Astrocyte (in vitro differentiated cells and primary cell): ENCODE measurements around the gene ZSCAN22. TPM values are rescaled to one million over a fixed set of nuclear protein-coding genes. Genes with fewer than 3 reads are reported as not detected.

Source experiments
- DNase-seq: peaks from one replicate; pipeline ENCODE4 v3.0.0-alpha.2; 2010; ENCODE audit warnings: low read depth
- FAIRE-seq: peaks from 2 replicates; lab custom pipeline; 2011; peaks lifted over from hg19 to GRCh38; lab: Jason Lieb, UNC
- H2AFZ ChIP-seq: 2 replicates; pipeline ENCODE4 v1.6.0; 2012; ENCODE audit warnings: low read depth, low read length, inconsistent platforms
- H3K27ac ChIP-seq: 2 replicates; pipeline ENCODE4 v1.5.1; 2011; ENCODE audit warnings: low read depth, low read length, inconsistent platforms
- H3K27me3 ChIP-seq: 2 replicates; pipeline ENCODE4 v1.6.0; 2011; ENCODE audit warnings: low read length, inconsistent platforms; ENCODE audit not compliant: insufficient read depth
- H3K36me3 ChIP-seq: 2 replicates; pipeline ENCODE4 v1.5.1; 2011; ENCODE audit warnings: low read length, inconsistent platforms; ENCODE audit not compliant: insufficient read depth
- H3K4me1 ChIP-seq: 2 replicates; pipeline ENCODE4 v1.5.1; 2011; ENCODE audit warnings: low read length, inconsistent platforms; ENCODE audit not compliant: insufficient read depth
- H3K4me2 ChIP-seq: 2 replicates; pipeline ENCODE4 v1.6.0; 2012; ENCODE audit warnings: low read length, inconsistent platforms
- H3K4me3 ChIP-seq: 2 replicates; pipeline ENCODE4 v1.5.1; 2011; ENCODE audit warnings: low read depth, mild to moderate bottlenecking, low read length, inconsistent platforms; ENCODE audit not compliant: insufficient read depth
- H3K79me2 ChIP-seq: 2 replicates; pipeline ENCODE4 v1.6.0; 2012; ENCODE audit warnings: mild to moderate bottlenecking, low read length, inconsistent platforms; ENCODE audit not compliant: insufficient read depth
- H3K9ac ChIP-seq: 2 replicates; pipeline ENCODE4 v1.6.0; 2012; ENCODE audit warnings: mild to moderate bottlenecking, low read length, inconsistent platforms
- H3K9me3 ChIP-seq: 2 replicates; pipeline ENCODE4 v1.5.1; 2012; ENCODE audit warnings: low read depth, mild to moderate bottlenecking, low read length, inconsistent platforms; ENCODE audit not compliant: insufficient read depth
- H4K20me1 ChIP-seq: 2 replicates; pipeline ENCODE4 v1.6.0; 2012; ENCODE audit warnings: low read length, inconsistent platforms; ENCODE audit not compliant: insufficient read depth
- H3K27ac Mint-ChIP-seq: one replicate; pipeline ENCODE4 v1.8.0; 2021; ENCODE audit warnings: mild to moderate bottlenecking, mixed read lengths; ENCODE audit not compliant: unreplicated experiment
- H3K27me3 Mint-ChIP-seq: one replicate; pipeline ENCODE4 v1.8.0; 2021; ENCODE audit warnings: low read depth, mixed read lengths; ENCODE audit not compliant: unreplicated experiment
- H3K36me3 Mint-ChIP-seq: one replicate; pipeline ENCODE4 v1.8.0; 2021; ENCODE audit warnings: low read depth, mixed read lengths; ENCODE audit not compliant: unreplicated experiment
- H3K4me1 Mint-ChIP-seq: one replicate; pipeline ENCODE4 v1.8.0; 2021; ENCODE audit warnings: low read depth, mixed read lengths; ENCODE audit not compliant: unreplicated experiment
- H3K4me3 Mint-ChIP-seq: one replicate; pipeline ENCODE4 v1.8.0; 2021; ENCODE audit warnings: mild to moderate bottlenecking, moderate library complexity, mixed read lengths; ENCODE audit not compliant: unreplicated experiment
- H3K9me3 Mint-ChIP-seq: one replicate; pipeline ENCODE4 v1.8.0; 2021; ENCODE audit warnings: mild to moderate bottlenecking, mixed read lengths; ENCODE audit not compliant: unreplicated experiment
- CTCF ChIP-seq: IDR thresholded peaks from 2 replicates; pipeline ENCODE4 v1.5.1; 2011; ENCODE audit warnings: low read depth, mild to moderate bottlenecking, inconsistent platforms, low read length, moderate library complexity; ENCODE audit not compliant: insufficient read depth
- EZH2 ChIP-seq: IDR thresholded peaks from 2 replicates; pipeline ENCODE4 v1.6.1; 2012; ENCODE audit warnings: mild to moderate bottlenecking, low read length, inconsistent platforms; ENCODE audit not compliant: insufficient read depth
- total RNA-seq: library from RNA; stranded (reverse); gene quantifications from 2 replicates; pipeline ENCODE4 v1.2.1, GENCODE V29; 2021

The ZSCAN22 gene
- total RNA-seq, 1 donor from 2014 or later, result 3.1 TPM

- no peak for FAIRE-seq
- Mint-ChIP-seq H3K4me3 (no peak overlapping the region), H3K27me3 (no peaks in the 10 kb centered on the region), H3K27ac (no peak overlapping the region), H3K4me1 (no peaks in the 10 kb centered on the region), H3K9me3 (peaks cover 8% of the 10 kb centered on the region), H3K36me3 (peaks cover 41% of the 10 kb centered on the region)
- Histone ChIP-seq H3K4me2 (no peak overlapping the region), H4K20me1 (no peaks in the 10 kb centered on the region), H3K79me2 (no peaks in the 10 kb centered on the region), H3K4me3 (no peak overlapping the region), H3K9ac (no peak overlapping the region), H3K27ac (no peak overlapping the region), H3K36me3 (no peaks in the 10 kb centered on the region), H3K27me3 (no peaks in the 10 kb centered on the region), H3K4me1 (no peaks in the 10 kb centered on the region), H2AFZ (no peak overlapping the region), H3K9me3 (peaks cover 20% of the 10 kb centered on the region)
- no peak for DNase-seq
- TF ChIP-seq CTCF (no peak), EZH2 (no peak)
These were observed 9.4 kb downstream of the ZSCAN22 start for GRCh38 chr19:58336216-58336615.

GRCh38 chr19:58336820-58337219 is 10.0 kb downstream of the ZSCAN22 start:
- Histone ChIP-seq H3K79me2 (no peaks in the 10 kb centered on the region), H3K4me3 (no peak overlapping the region), H3K4me2 (no peak overlapping the region), H3K27me3 (no peaks in the 10 kb centered on the region), H3K9me3 (peaks cover 20% of the 10 kb centered on the region), H3K27ac (no peak overlapping the region), H2AFZ (no peak overlapping the region), H3K4me1 (no peaks in the 10 kb centered on the region), H4K20me1 (no peaks in the 10 kb centered on the region), H3K36me3 (no peaks in the 10 kb centered on the region), H3K9ac (no peak overlapping the region)
- no peak for FAIRE-seq
- peaks cover 8% of the 10 kb centered on the region for H3K9me3 Mint-ChIP-seq
- no peaks in the 10 kb centered on the region for H3K27me3 Mint-ChIP-seq
- H3K4me1 Mint-ChIP-seq, result no peaks in the 10 kb centered on the region
- DNase-seq, result no peak
- H3K27ac Mint-ChIP-seq, result no peak overlapping the region
- H3K4me3 Mint-ChIP-seq, result no peak overlapping the region
- no peak for TF ChIP-seq EZH2
- TF ChIP-seq CTCF, result no peak
- H3K36me3 Mint-ChIP-seq, result peaks cover 44% of the 10 kb centered on the region

DNA sequence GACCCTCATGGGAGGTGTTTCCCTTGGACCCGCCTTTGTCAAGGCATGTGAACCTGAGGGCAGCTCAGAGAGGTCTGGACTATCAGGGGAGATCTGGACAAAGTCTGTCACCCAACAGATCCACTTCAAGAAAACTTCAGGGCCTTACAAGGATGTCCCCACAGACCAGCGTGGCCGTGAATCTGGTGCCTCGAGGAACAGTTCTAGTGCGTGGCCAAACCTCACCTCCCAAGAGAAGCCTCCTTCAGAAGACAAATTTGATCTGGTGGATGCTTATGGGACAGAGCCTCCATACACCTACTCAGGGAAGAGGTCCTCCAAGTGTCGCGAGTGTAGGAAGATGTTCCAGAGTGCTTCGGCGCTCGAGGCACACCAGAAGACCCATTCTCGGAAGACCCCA is 11.5 kb downstream of the ZSCAN22 start:
- Histone ChIP-seq H3K36me3 (no peaks in the 10 kb centered on the region), H4K20me1 (no peaks in the 10 kb centered on the region), H2AFZ (no peak overlapping the region), H3K27ac (no peak overlapping the region), H3K9ac (no peak overlapping the region), H3K27me3 (no peaks in the 10 kb centered on the region), H3K4me1 (no peaks in the 10 kb centered on the region), H3K79me2 (no peaks in the 10 kb centered on the region), H3K4me2 (no peak overlapping the region), H3K4me3 (no peak overlapping the region), H3K9me3 (peaks cover 20% of the 10 kb centered on the region)
- Mint-ChIP-seq H3K27ac (no peak overlapping the region), H3K36me3 (peaks cover 46% of the 10 kb centered on the region), H3K27me3 (no peaks in the 10 kb centered on the region), H3K4me1 (no peaks in the 10 kb centered on the region), H3K9me3 (peaks cover 8% of the 10 kb centered on the region), H3K4me3 (no peak overlapping the region)
- FAIRE-seq (no peak), DNase-seq (no peak)
- TF ChIP-seq CTCF (no peak), EZH2 (no peak)
